ENCODE data around the gene USP54.

DNA sequence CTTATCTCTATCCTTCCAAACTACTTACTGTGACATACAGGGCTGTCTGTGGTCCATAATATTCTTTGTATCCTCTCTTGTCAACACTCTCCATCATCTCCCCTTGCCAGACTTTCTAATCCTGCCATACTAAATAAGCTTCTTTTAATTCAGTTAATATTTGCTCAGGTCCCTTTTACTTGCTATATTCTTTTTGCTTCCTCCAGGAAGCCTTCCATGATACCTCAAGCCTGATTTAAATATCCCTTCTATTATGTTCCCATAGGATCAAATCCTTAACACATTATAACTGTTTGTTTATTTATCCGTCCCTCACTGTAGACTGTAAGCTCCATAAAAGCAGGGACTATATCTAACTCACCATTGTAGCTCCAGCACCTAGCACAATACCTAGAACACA, 88.1 kb downstream of the USP54 start:
- TF ChIP-seq TAF1 (IDR thresholded peaks at IDR 0.05; ENCODE audit: low read depth) (no peak), RAD21 (IDR thresholded peaks at IDR 0.05; ENCODE audit: low read depth) (no peak), CEBPB (IDR thresholded peaks at IDR 0.05) (no peak), MAX (IDR thresholded peaks at IDR 0.05) (no peak)
